ENCODE results near the gene TLN1. TPM values are rescaled to one million over a fixed set of nuclear protein-coding genes. Genes with fewer than 3 reads are reported as not detected.

The TLN1 gene
- total RNA-seq (172 and 178 TPM in 2 replicates), polyA plus RNA-seq (96.0 and 98.0 TPM in 2 replicates)

- Histone ChIP-seq H3K27me3 (no peaks in the 10 kb centered on the region), H3K27ac (peak within 1 kb of the TSS; percentile 100), H3K4me1 (ENCODE audit: low read depth) (peaks cover 43% of the 10 kb centered on the region), H3K36me3 (peaks cover 26% of the 10 kb centered on the region), H3K4me3 (peak within 1 kb of the TSS; percentile 76), H3K9me3 (ENCODE audit: low read depth) (no peaks in the 10 kb centered on the region)
- TF ChIP-seq CTCF (IDR thresholded peaks at IDR 0.05; ENCODE audit: low read depth, low read length) = no peak
- peak; percentile 98 to 100 for DNase-seq (ENCODE audit: low read depth in 1 of 2, low spot score in 1 of 2)
Measured at GRCh38 chr9:35732185-35732799, at the start of gene TLN1, which contains the start of gene CREB3. Gene TLN1 (minus strand): TSS chr9:35732195. CDS start chr9:35725694, 6,501 bp downstream. Gene CREB3 (plus strand): TSS chr9:35732666. CDS start chr9:35732773, 107 bp downstream.

- Histone ChIP-seq H3K4me3 (no peak overlapping the region), H3K9me3 (ENCODE audit: low read depth) (no peaks in the 10 kb centered on the region), H3K36me3 (no peaks in the 10 kb centered on the region), H3K27ac (no peak overlapping the region), H3K27me3 (no peaks in the 10 kb centered on the region), H3K4me1 (ENCODE audit: low read depth) (no peaks in the 10 kb centered on the region)
- DNase-seq (ENCODE audit: low read depth in 1 of 2, low spot score in 1 of 2) = no peak
- no peak for TF ChIP-seq CTCF (IDR thresholded peaks at IDR 0.05; ENCODE audit: low read depth, low read length)
Measured at GRCh38 chr9:35781066-35781465, 49.1 kb upstream of the TLN1 start.

GRCh38 chr9:35778496-35778895 lies 46.5 kb upstream of the TLN1 start:
- no peak overlapping the region for H3K27ac ChIP-seq
- no peak for DNase-seq (ENCODE audit: low read depth in 1 of 2, low spot score in 1 of 2)
- no peaks in the 10 kb centered on the region for H3K9me3 ChIP-seq (ENCODE audit: low read depth)
- H3K4me3 ChIP-seq = no peak overlapping the region
- no peak for TF ChIP-seq CTCF (IDR thresholded peaks at IDR 0.05; ENCODE audit: low read depth, low read length)
- H3K36me3 ChIP-seq = no peaks in the 10 kb centered on the region
- peaks cover 6% of the 10 kb centered on the region for H3K4me1 ChIP-seq (ENCODE audit: low read depth)
- H3K27me3 ChIP-seq = no peaks in the 10 kb centered on the region

- no peak overlapping the region for H3K4me3 ChIP-seq
Measured at GRCh38 chr9:35776018-35776417, 44.0 kb upstream of the TLN1 start.

GRCh38 chr9:35774907-35775635 lies 43.1 kb upstream of the TLN1 start:
- H3K27ac ChIP-seq = peak overlapping the region; percentile 51
- DNase-seq (ENCODE audit: low read depth in 1 of 2, low spot score in 1 of 2) = peak in 1 of 2 donors; percentile 24
- H3K4me3 ChIP-seq = no peak overlapping the region

More at GRCh38 chr9:35776018-35776417, 44.0 kb upstream of the TLN1 start:
- H3K27me3 ChIP-seq = no peaks in the 10 kb centered on the region
- H3K27ac ChIP-seq = no peak overlapping the region
- H3K36me3 ChIP-seq = no peaks in the 10 kb centered on the region
- no peak for TF ChIP-seq CTCF (IDR thresholded peaks at IDR 0.05; ENCODE audit: low read depth, low read length)
- no peaks in the 10 kb centered on the region for H3K9me3 ChIP-seq (ENCODE audit: low read depth)
- H3K4me1 ChIP-seq (ENCODE audit: low read depth) = peaks cover 6% of the 10 kb centered on the region
- no peak for DNase-seq (ENCODE audit: low read depth in 1 of 2, low spot score in 1 of 2)

More at GRCh38 chr9:35774907-35775635, 43.1 kb upstream of the TLN1 start:
- Histone ChIP-seq H3K9me3 (ENCODE audit: low read depth) (no peaks in the 10 kb centered on the region), H3K27me3 (no peaks in the 10 kb centered on the region), H3K4me1 (ENCODE audit: low read depth) (peaks cover 6% of the 10 kb centered on the region), H3K36me3 (no peaks in the 10 kb centered on the region)
- no peak for TF ChIP-seq CTCF (IDR thresholded peaks at IDR 0.05; ENCODE audit: low read depth, low read length)

All from cardiac muscle cell (in vitro differentiated cells and primary cell).